ENCODE measurements around the gene DAB2. TPM values are rescaled to one million over a fixed set of nuclear protein-coding genes. Genes with fewer than 3 reads are reported as not detected.
A peak's percentile ranks its signal among the peaks of the same experiment; 100 is the strongest.

DAB2 gene
- total and polyA plus RNA-seq, 2 donors (not counting 1 experiment from before 2014, with no cell fraction given): 217 to 538 TPM

GRCh38 chr5:39423331-39423751, 1.4 kb downstream of the DAB2 start:
- Histone ChIP-seq H3K4me2 (ENCODE audit: extremely low read depth, insufficient read depth, low read length) (peak overlapping the region; percentile 94), H3K4me1 (ENCODE audit: control insufficient read depth, extremely low read depth, insufficient read depth, low read length) (peaks cover 13% of the 10 kb centered on the region), H3K4me3 (replicated peaks in 1 of 4; ENCODE audit: control extremely low read depth in 1 of 4, insufficient read depth in 1 of 4, low read depth in 3 of 4, low read length in 4 of 4) (peak overlapping the region; percentile 64 to 96 (median 76)), H3K9ac (ENCODE audit: insufficient read depth, low read length) (peak overlapping the region; percentile 84), H3K27ac (ENCODE audit: insufficient read depth, low read length) (peak overlapping the region; percentile 91), H3K9me3 (ENCODE audit: control insufficient read depth, insufficient read depth, low read depth, low read length) (no peaks in the 10 kb centered on the region), H3K27me3 (ENCODE audit: control insufficient read depth, insufficient read depth, low read length) (no peaks in the 10 kb centered on the region), H3K79me2 (ENCODE audit: control insufficient read depth, insufficient read depth, low read length) (peaks cover 64% of the 10 kb centered on the region), H2AFZ (ENCODE audit: low read length) (no peak overlapping the region), H3K36me3 (ENCODE audit: control insufficient read depth, insufficient read depth, low read length) (peaks cover 4% of the 10 kb centered on the region), H4K20me1 (ENCODE audit: control insufficient read depth, extremely low read depth, insufficient read depth, low read length) (no peaks in the 10 kb centered on the region)
- peak in 1 of 2 donors; percentile 56 for DNase-seq (ENCODE audit: low read depth in 2 of 2)
- TF ChIP-seq CTCF (conservative IDR thresholded peaks at IDR 0.05 in 1 of 2, IDR thresholded peaks at IDR 0.05 in 1 of 2; ENCODE audit: low read depth in 1 of 2, low read length in 2 of 2) (no peak), EZH2 (IDR thresholded peaks at IDR 0.05; ENCODE audit: low read length, missing control alignments) (no peak)

- Histone ChIP-seq H4K20me1 (ENCODE audit: control insufficient read depth, extremely low read depth, insufficient read depth, low read length) (no peaks in the 10 kb centered on the region), H3K9ac (ENCODE audit: insufficient read depth, low read length) (peak overlapping the region; percentile 84), H3K9me3 (ENCODE audit: control insufficient read depth, insufficient read depth, low read depth, low read length) (no peaks in the 10 kb centered on the region), H3K4me1 (ENCODE audit: control insufficient read depth, extremely low read depth, insufficient read depth, low read length) (peaks cover 16% of the 10 kb centered on the region), H2AFZ (ENCODE audit: low read length) (no peak overlapping the region), H3K4me3 (replicated peaks in 1 of 4; ENCODE audit: control extremely low read depth in 1 of 4, insufficient read depth in 1 of 4, low read depth in 3 of 4, low read length in 4 of 4) (peak overlapping the region; percentile 64 to 96 (median 76)), H3K27me3 (ENCODE audit: control insufficient read depth, insufficient read depth, low read length) (no peaks in the 10 kb centered on the region), H3K79me2 (ENCODE audit: control insufficient read depth, insufficient read depth, low read length) (peaks cover 70% of the 10 kb centered on the region), H3K27ac (ENCODE audit: insufficient read depth, low read length) (peak overlapping the region; percentile 91), H3K4me2 (ENCODE audit: extremely low read depth, insufficient read depth, low read length) (peak overlapping the region; percentile 94), H3K36me3 (ENCODE audit: control insufficient read depth, insufficient read depth, low read length) (peaks cover 6% of the 10 kb centered on the region)
- DNase-seq (ENCODE audit: low read depth in 2 of 2): no peak
- no peak for TF ChIP-seq EZH2 (IDR thresholded peaks at IDR 0.05; ENCODE audit: low read length, missing control alignments)
- no peak for TF ChIP-seq CTCF (conservative IDR thresholded peaks at IDR 0.05 in 1 of 2, IDR thresholded peaks at IDR 0.05 in 1 of 2; ENCODE audit: low read depth in 1 of 2, low read length in 2 of 2)
Measured at GRCh38 chr5:39422728-39423285, 2.0 kb downstream of the DAB2 start.

GRCh38 chr5:39422036-39422606, 2.7 kb downstream of the DAB2 start:
- peaks cover 15% of the 10 kb centered on the region for H3K4me1 ChIP-seq (ENCODE audit: control insufficient read depth, extremely low read depth, insufficient read depth, low read length)
- DNase-seq (ENCODE audit: low read depth in 2 of 2): peak in 1 of 2 donors; percentile 38
- peaks cover 2% of the 10 kb centered on the region for H4K20me1 ChIP-seq (ENCODE audit: control insufficient read depth, extremely low read depth, insufficient read depth, low read length)
- peak overlapping the region; percentile 64 to 96 (median 76) for H3K4me3 ChIP-seq (replicated peaks in 1 of 4; ENCODE audit: control extremely low read depth in 1 of 4, insufficient read depth in 1 of 4, low read depth in 3 of 4, low read length in 4 of 4)
- H3K27ac ChIP-seq (ENCODE audit: insufficient read depth, low read length): peak overlapping the region; percentile 91
- H3K4me2 ChIP-seq (ENCODE audit: extremely low read depth, insufficient read depth, low read length): peak overlapping the region; percentile 94
- peak overlapping the region; percentile 24 for H3K9ac ChIP-seq (ENCODE audit: insufficient read depth, low read length)
- H2AFZ ChIP-seq (ENCODE audit: low read length): no peak overlapping the region
- peaks cover 76% of the 10 kb centered on the region for H3K79me2 ChIP-seq (ENCODE audit: control insufficient read depth, insufficient read depth, low read length)
- H3K36me3 ChIP-seq (ENCODE audit: control insufficient read depth, insufficient read depth, low read length): peaks cover 9% of the 10 kb centered on the region
- H3K9me3 ChIP-seq (ENCODE audit: control insufficient read depth, insufficient read depth, low read depth, low read length): no peaks in the 10 kb centered on the region
- no peaks in the 10 kb centered on the region for H3K27me3 ChIP-seq (ENCODE audit: control insufficient read depth, insufficient read depth, low read length)
- TF ChIP-seq EZH2 (IDR thresholded peaks at IDR 0.05; ENCODE audit: low read length, missing control alignments) (no peak), CTCF (conservative IDR thresholded peaks at IDR 0.05 in 1 of 2, IDR thresholded peaks at IDR 0.05 in 1 of 2; ENCODE audit: low read depth in 1 of 2, low read length in 2 of 2) (no peak)

Data from fibroblast of lung (primary cell).